Gastrocnemius medialis (tissue), 4 donors: ENCODE data around the gene ZNF547. TPM values are rescaled to one million over a fixed set of nuclear protein-coding genes. Genes with fewer than 3 reads are reported as not detected.

Experiments used
- ATAC-seq, 2 donors: fragments of 150-250 bp; one replicate each; pipeline ENCODE4 v1.9.1; 2016
- DNase-seq, 2 donors: peaks; one replicate each; pipeline ENCODE4 v3.0.0-alpha.2; 2019
- H3K27ac ChIP-seq, 4 donors: fragments of 200-600 bp; sonication (generic); 1 replicate in 1 of 4; 2 replicates in 3 of 4; pipeline ENCODE4 v1.5.1; 2016 to 2018; ENCODE audit warnings: mild to moderate bottlenecking in 2 of 4, moderate library complexity in 1 of 4
- H3K27me3 ChIP-seq, 3 donors: fragments of 200-600 bp; sonication (generic) in 2 of 3; 1 replicate in 1 of 3; 2 replicates in 2 of 3; pipeline versions ENCODE4 v1.5.1 to v1.6.0; 2016 to 2019; ENCODE audit warnings: mild to moderate bottlenecking in 1 of 3, moderate library complexity in 1 of 3
- H3K36me3 ChIP-seq, 2 donors: fragments of 200-600 bp; sonication (generic) in 1 of 2; one replicate each; pipeline ENCODE4 v1.5.1; 2017 to 2018
- H3K4me1 ChIP-seq, 2 donors: fragments of 200-600 bp; sonication (generic) in 1 of 2; one replicate each; pipeline ENCODE4 v1.5.1; 2016 to 2017; ENCODE audit warnings: mild to moderate bottlenecking in 2 of 2
- H3K4me3 ChIP-seq, 4 donors: fragments of 200-600 bp; sonication (generic) in 3 of 4; 1 replicate in 1 of 4; 2 replicates in 3 of 4; pipeline ENCODE4 v1.5.1; 2016 to 2019; ENCODE audit warnings: mild to moderate bottlenecking in 2 of 4
- H3K9me3 ChIP-seq, 3 donors: fragments of 200-600 bp; sonication (generic) in 2 of 3; 1 replicate in 1 of 3; 2 replicates in 2 of 3; pipeline ENCODE4 v1.5.1; 2016 to 2019
- CTCF ChIP-seq, 5 experiments: fragments of 450-650 bp in 3 of 5; fragments of 200-600 bp in 2 of 5; sonication (generic) in 2 of 5; IDR thresholded peaks in 4 of 5; conservative IDR thresholded peaks in 1 of 5; 1 replicate in 4 of 5; 2 replicates in 1 of 5; pipeline ENCODE4 v1.5.1; 2016 to 2019; ENCODE audit warnings: antibody characterized with exemption in 5 of 5, mild to moderate bottlenecking in 3 of 5, moderate library complexity in 3 of 5
- POLR2A ChIP-seq, 2 donors: fragments of 450-650 bp; IDR thresholded peaks; one replicate each; pipeline ENCODE4 v1.6.1; 2017; ENCODE audit warnings: antibody characterized with exemption in 2 of 2, mild to moderate bottlenecking in 2 of 2, moderate library complexity in 2 of 2
- in situ Hi-C, 4 donors: fragments of 200-750 bp; cut with MboI; loops; one replicate each; pipeline versions ENCODE4 v1.15.0 to v1.8.0; 2017; ENCODE audit warnings: low sequenced_read_pairs in 4 of 4
- intact Hi-C: fragments of 100-400 bp; cut with DNase I; formaldehyde crosslinking; loops from one replicate; pipeline ENCODE4 v1.15.1; 2023; ENCODE audit warnings: low total_unique reads
- total RNA-seq, 4 donors: library from RNA; depleted of rRNA; stranded (reverse); fragments of >200 nt; gene quantifications; one replicate each; pipeline versions ENCODE4 v1.1.0 to v1.2.3, GENCODE V29; 2016

Gene ZNF547
- total RNA-seq, 4 donors from 2014 or later: 0.58 to 4.4 (median 2.6) TPM

- intact Hi-C loops: no loop called here
These were observed 35.5 kb downstream of the ZNF547 start for GRCh38 chr19:57398868-57399267.

GRCh38 chr19:57403737-57404563 is 40.6 kb downstream of the ZNF547 start:
- H3K4me1 ChIP-seq: no peaks in the 10 kb centered on the region
- H3K27me3 ChIP-seq: no peaks in the 10 kb centered on the region
- no peaks in the 10 kb centered on the region for H3K9me3 ChIP-seq
- H3K27ac ChIP-seq: no peak overlapping the region
- no peak for DNase-seq
- H3K36me3 ChIP-seq: peaks cover 7 to 15% of the 10 kb centered on the region in 2 donors
- ATAC-seq: no peak
- no peak for TF ChIP-seq CTCF (IDR thresholded peaks at IDR 0.05 in 4 of 5, conservative IDR thresholded peaks at IDR 0.05 in 1 of 5)
- no peak for TF ChIP-seq POLR2A (IDR thresholded peaks at IDR 0.05)
- intact Hi-C loops (no loop called here), in situ Hi-C loops (no loop called here)
- no peak overlapping the region for H3K4me3 ChIP-seq

More at GRCh38 chr19:57398868-57399267, 35.5 kb downstream of the ZNF547 start:
- Histone ChIP-seq H3K27ac (no peak overlapping the region), H3K9me3 (no peaks in the 10 kb centered on the region), H3K36me3 (peaks cover 19 to 56% of the 10 kb centered on the region in 2 donors), H3K27me3 (no peaks in the 10 kb centered on the region), H3K4me1 (no peaks in the 10 kb centered on the region), H3K4me3 (no peak overlapping the region)
- DNase-seq: no peak
- TF ChIP-seq POLR2A (IDR thresholded peaks at IDR 0.05) (no peak), CTCF (IDR thresholded peaks at IDR 0.05 in 4 of 5, conservative IDR thresholded peaks at IDR 0.05 in 1 of 5) (no peak)
- in situ Hi-C loops: no loop called here
- ATAC-seq: no peak

- DNase-seq: peak in 1 of 2 donors; percentile 53
These were observed 43.3 kb downstream of the ZNF547 start for GRCh38 chr19:57406516-57407123.

More at GRCh38 chr19:57406516-57407123, 43.3 kb downstream of the ZNF547 start:
- Histone ChIP-seq H3K4me1 (peaks cover 6 to 8% of the 10 kb centered on the region in 2 donors), H3K9me3 (no peaks in the 10 kb centered on the region), H3K27me3 (no peaks in the 10 kb centered on the region), H3K36me3 (no peaks in the 10 kb centered on the region), H3K4me3 (no peak overlapping the region), H3K27ac (no peak overlapping the region)
- TF ChIP-seq POLR2A (IDR thresholded peaks at IDR 0.05) (no peak), CTCF (IDR thresholded peaks at IDR 0.05 in 4 of 5, conservative IDR thresholded peaks at IDR 0.05 in 1 of 5) (peak in 4 of 5 experiments; percentile 36 to 54 (median 44))
- intact Hi-C loops (no loop called here), in situ Hi-C loops (no loop called here)
- peak in 1 of 2 donors; percentile 34 for ATAC-seq
